H9 (cell line): ENCODE data around the gene KIAA0825. TPM values are rescaled to one million over a fixed set of nuclear protein-coding genes. Genes with fewer than 3 reads are reported as not detected.

Source experiments
- DNase-seq: peaks from one replicate; pipeline ENCODE4 v3.0.0-alpha.2; 2017
- H2AFZ ChIP-seq: one replicate; pipeline ENCODE4 v1.6.1; 2013; ENCODE audit warnings: mild to moderate bottlenecking, low read length, control low read depth, moderate library complexity
- H2AK5ac ChIP-seq: 2 replicates; pipeline ENCODE4 v1.6.1; 2013; ENCODE audit warnings: low read length, control low read depth, mixed read lengths; ENCODE audit not compliant: insufficient read length
- H2BK120ac ChIP-seq: one replicate; pipeline ENCODE4 v1.6.1; 2013; ENCODE audit warnings: low read depth, mild to moderate bottlenecking, low read length, control low read depth, inconsistent platforms; ENCODE audit not compliant: poor library complexity, severe bottlenecking
- H2BK12ac ChIP-seq: 2 replicates; pipeline ENCODE4 v1.6.1; 2013; ENCODE audit warnings: low read length, control low read depth, mixed read lengths, low read depth; ENCODE audit not compliant: insufficient read length
- H2BK15ac ChIP-seq: 2 replicates; pipeline ENCODE4 v1.6.1; 2013; ENCODE audit warnings: low read depth, low read length, control low read depth
- H2BK20ac ChIP-seq: one replicate; pipeline ENCODE4 v1.6.1; 2013; ENCODE audit warnings: low read depth, mild to moderate bottlenecking, low read length, control low read depth, inconsistent platforms; ENCODE audit not compliant: poor library complexity, severe bottlenecking
- H2BK5ac ChIP-seq: 2 replicates; pipeline ENCODE4 v1.6.1; 2013; ENCODE audit warnings: low read length, control low read depth, mixed read lengths; ENCODE audit not compliant: insufficient read length
- H3K14ac ChIP-seq: 2 replicates; pipeline ENCODE4 v1.6.1; 2013; ENCODE audit warnings: low read length, control low read depth; ENCODE audit not compliant: insufficient read depth
- H3K18ac ChIP-seq: 2 replicates; pipeline ENCODE4 v1.6.1; 2013; ENCODE audit warnings: low read depth, mild to moderate bottlenecking, mixed read lengths, low read length, control low read depth; ENCODE audit not compliant: insufficient read length
- H3K23ac ChIP-seq: 2 replicates; pipeline ENCODE4 v1.6.1; 2013; ENCODE audit warnings: low read length, control low read depth, mixed read lengths, low read depth; ENCODE audit not compliant: insufficient read length
- H3K23me2 ChIP-seq: 2 replicates; pipeline ENCODE4 v1.6.1; 2013; ENCODE audit warnings: low read depth, mild to moderate bottlenecking, mixed read lengths, low read length, control low read depth; ENCODE audit not compliant: insufficient read length, poor library complexity, severe bottlenecking
- H3K27ac ChIP-seq: 2 replicates; pipeline ENCODE4 v1.5.1; 2013; ENCODE audit warnings: low read length, control low read depth, mixed read lengths, low read depth; ENCODE audit not compliant: insufficient read length
- H3K27me3 ChIP-seq: 2 replicates; pipeline ENCODE4 v1.6.1; 2013; ENCODE audit warnings: low read length, control low read depth, inconsistent platforms; ENCODE audit not compliant: insufficient read depth
- H3K4ac ChIP-seq: 2 replicates; pipeline ENCODE4 v1.6.1; 2013; ENCODE audit warnings: low read depth, mild to moderate bottlenecking, control low read depth, inconsistent platforms, low read length, moderate library complexity
- H3K4me1 ChIP-seq: 2 replicates; pipeline ENCODE4 v1.6.1; 2013; ENCODE audit warnings: low read length, control low read depth, inconsistent platforms; ENCODE audit not compliant: insufficient read depth
- H3K4me2 ChIP-seq: 2 replicates; pipeline ENCODE4 v1.6.1; 2013; ENCODE audit warnings: low read length, control low read depth, mixed read lengths; ENCODE audit not compliant: insufficient read length, insufficient read depth
- H3K56ac ChIP-seq: 2 replicates; pipeline ENCODE4 v1.6.1; 2013; ENCODE audit warnings: low read depth, mild to moderate bottlenecking, mixed read lengths, low read length, control low read depth; ENCODE audit not compliant: insufficient read length
- H3K79me1 ChIP-seq: 2 replicates; pipeline ENCODE4 v1.6.1; 2013; ENCODE audit warnings: low read depth, mild to moderate bottlenecking, moderate library complexity, low read length, control low read depth, inconsistent platforms; ENCODE audit not compliant: insufficient read depth, poor library complexity, severe bottlenecking
- H3K79me2 ChIP-seq: 2 replicates; pipeline ENCODE4 v1.6.1; 2013; ENCODE audit warnings: low read length, control low read depth, inconsistent platforms; ENCODE audit not compliant: insufficient read depth
- H3K9ac ChIP-seq: 2 replicates; pipeline ENCODE4 v1.6.1; 2013; ENCODE audit warnings: low read length, control low read depth, mixed read lengths; ENCODE audit not compliant: insufficient read length; ENCODE audit errors: extremely low read depth
- H3K9me3 ChIP-seq: one replicate; pipeline ENCODE4 v1.6.1; 2013; ENCODE audit warnings: low read depth, low read length, inconsistent platforms; ENCODE audit not compliant: control insufficient read depth
- H3T11ph ChIP-seq: one replicate; pipeline ENCODE4 v1.6.1; 2013; ENCODE audit warnings: mild to moderate bottlenecking, low read length, control low read depth, inconsistent platforms
- H4K20me1 ChIP-seq: one replicate; pipeline ENCODE4 v1.6.1; 2013; ENCODE audit not compliant: control insufficient read depth, insufficient read length, insufficient read depth
- H4K5ac ChIP-seq: 2 replicates; pipeline ENCODE4 v1.6.1; 2013; ENCODE audit warnings: low read depth, mild to moderate bottlenecking, mixed read lengths, low read length, control low read depth; ENCODE audit not compliant: insufficient read length
- H4K8ac ChIP-seq: replicated peaks from 2 replicates; pipeline ENCODE4 v1.6.1; 2013; ENCODE audit warnings: low read length, control low read depth, mixed read lengths, low read depth; ENCODE audit not compliant: insufficient read length
- H4K91ac ChIP-seq: 2 replicates; pipeline ENCODE4 v1.6.1; 2013; ENCODE audit warnings: low read depth, mild to moderate bottlenecking, moderate library complexity, mixed read lengths, low read length, control low read depth; ENCODE audit not compliant: insufficient read length
- H3K27ac Mint-ChIP-seq, 3 experiments: 2 replicates in 2 of 3; 3 replicates in 1 of 3; pipeline ENCODE4 v1.8.0; 2020 to 2021; ENCODE audit warnings: mixed read lengths in 3 of 3, mild to moderate bottlenecking in 1 of 3, moderate library complexity in 1 of 3
- H3K27me3 Mint-ChIP-seq: 2 replicates; pipeline ENCODE4 v1.8.0; 2021; ENCODE audit warnings: low read depth, mild to moderate bottlenecking, moderate library complexity, mixed read lengths
- H3K36me3 Mint-ChIP-seq, 3 experiments: 2 replicates in 2 of 3; 3 replicates in 1 of 3; pipeline ENCODE4 v1.8.0; 2020 to 2021; ENCODE audit warnings: low read depth in 3 of 3, mixed read lengths in 3 of 3; ENCODE audit not compliant: insufficient read depth in 1 of 3
- H3K4me1 Mint-ChIP-seq, 2 experiments: 2 replicates each; pipeline ENCODE4 v1.8.0; 2020; ENCODE audit warnings: mixed read lengths in 2 of 2
- H3K4me3 Mint-ChIP-seq, 2 experiments: 2 replicates in 1 of 2; 3 replicates in 1 of 2; pipeline ENCODE4 v1.8.0; 2020 to 2021; ENCODE audit warnings: mild to moderate bottlenecking in 2 of 2, mixed read lengths in 2 of 2, moderate library complexity in 1 of 2
- H3K9me3 Mint-ChIP-seq, 2 experiments: 2 replicates in 1 of 2; 3 replicates in 1 of 2; pipeline ENCODE4 v1.8.0; 2020; ENCODE audit warnings: mild to moderate bottlenecking in 2 of 2, mixed read lengths in 2 of 2, moderate library complexity in 1 of 2
- total RNA-seq: library from RNA; stranded (reverse); gene quantifications from 2 replicates; pipeline ENCODE4 v1.2.1, GENCODE V29; 2021
- TF ChIP-seq, protein P1 (sequence below): fragments of 200-600 bp; sonication (generic); conservative IDR thresholded peaks from 3 replicates; pipeline ENCODE4 v1.8.0; 2021; ENCODE audit warnings: antibody characterized with exemption, mild to moderate bottlenecking

KIAA0825 gene
- total RNA-seq, 1 experiment from 2014 or later = 1.8 TPM

DNA sequence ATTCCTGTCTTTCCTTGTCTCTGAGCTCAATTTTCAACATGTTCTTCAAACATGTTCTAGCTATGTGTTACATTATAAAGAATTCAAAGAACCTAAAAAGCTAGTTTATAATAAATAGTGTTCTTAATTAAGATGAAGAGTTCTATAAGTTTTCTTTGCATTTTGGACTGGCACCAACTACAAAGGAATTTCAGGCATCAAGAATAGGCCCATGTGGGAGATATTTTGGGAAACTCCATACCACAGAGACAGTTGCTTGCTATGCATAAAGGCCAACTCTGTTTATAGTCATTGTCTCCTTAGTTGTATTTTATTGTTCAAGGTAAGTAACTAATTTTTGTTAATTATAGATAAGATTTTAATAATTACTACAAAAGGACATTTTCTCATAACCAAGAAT, 4.6 kb upstream of the KIAA0825 start:
- no peak overlapping the region for H4K5ac ChIP-seq
- H3T11ph ChIP-seq = no peak overlapping the region
- Mint-ChIP-seq H3K4me1 (peaks cover 9 to 10% of the 10 kb centered on the region in 2 experiments), H3K9me3 (no peaks in the 10 kb centered on the region), H3K36me3 (no peaks in the 10 kb centered on the region), H3K27me3 (no peaks in the 10 kb centered on the region), H3K27ac (no peak overlapping the region), H3K4me3 (no peak overlapping the region)
- no peak overlapping the region for H2BK20ac ChIP-seq
- H3K27ac ChIP-seq = no peak overlapping the region
- H3K4me2 ChIP-seq = no peak overlapping the region
- H4K8ac ChIP-seq = no peak overlapping the region
- no peaks in the 10 kb centered on the region for H3K9me3 ChIP-seq
- H2BK15ac ChIP-seq = no peak overlapping the region
- no peak overlapping the region for H2BK5ac ChIP-seq
- no peak overlapping the region for H3K14ac ChIP-seq
- H2AK5ac ChIP-seq = no peak overlapping the region
- H3K23me2 ChIP-seq = peaks cover 4% of the 10 kb centered on the region
- H3K4ac ChIP-seq = no peak overlapping the region
- no peak overlapping the region for H2BK120ac ChIP-seq
- peaks cover 4% of the 10 kb centered on the region for H3K79me1 ChIP-seq
- peaks cover 2% of the 10 kb centered on the region; the same call in 1 of the 2 replicates for H3K4me1 ChIP-seq
- no peak overlapping the region for H3K18ac ChIP-seq
- H4K91ac ChIP-seq = no peak overlapping the region
- H3K56ac ChIP-seq = no peak overlapping the region
- no peaks in the 10 kb centered on the region for H3K27me3 ChIP-seq
- H3K9ac ChIP-seq = no peak overlapping the region
- TF ChIP-seq, protein P1, sequence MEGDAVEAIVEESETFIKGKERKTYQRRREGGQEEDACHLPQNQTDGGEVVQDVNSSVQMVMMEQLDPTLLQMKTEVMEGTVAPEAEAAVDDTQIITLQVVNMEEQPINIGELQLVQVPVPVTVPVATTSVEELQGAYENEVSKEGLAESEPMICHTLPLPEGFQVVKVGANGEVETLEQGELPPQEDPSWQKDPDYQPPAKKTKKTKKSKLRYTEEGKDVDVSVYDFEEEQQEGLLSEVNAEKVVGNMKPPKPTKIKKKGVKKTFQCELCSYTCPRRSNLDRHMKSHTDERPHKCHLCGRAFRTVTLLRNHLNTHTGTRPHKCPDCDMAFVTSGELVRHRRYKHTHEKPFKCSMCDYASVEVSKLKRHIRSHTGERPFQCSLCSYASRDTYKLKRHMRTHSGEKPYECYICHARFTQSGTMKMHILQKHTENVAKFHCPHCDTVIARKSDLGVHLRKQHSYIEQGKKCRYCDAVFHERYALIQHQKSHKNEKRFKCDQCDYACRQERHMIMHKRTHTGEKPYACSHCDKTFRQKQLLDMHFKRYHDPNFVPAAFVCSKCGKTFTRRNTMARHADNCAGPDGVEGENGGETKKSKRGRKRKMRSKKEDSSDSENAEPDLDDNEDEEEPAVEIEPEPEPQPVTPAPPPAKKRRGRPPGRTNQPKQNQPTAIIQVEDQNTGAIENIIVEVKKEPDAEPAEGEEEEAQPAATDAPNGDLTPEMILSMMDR = no peak
- no peak overlapping the region for H3K23ac ChIP-seq
- H2AFZ ChIP-seq = no peak overlapping the region
- H3K79me2 ChIP-seq = peaks cover 2% of the 10 kb centered on the region; the same call in 1 of the 2 replicates
- no peaks in the 10 kb centered on the region for H4K20me1 ChIP-seq
- H2BK12ac ChIP-seq = no peak overlapping the region
- DNase-seq = no peak
